Naive B cell (primary cell): ENCODE data around the gene TCF7L2. TPM values are rescaled to one million over a fixed set of nuclear protein-coding genes. Genes with fewer than 3 reads are reported as not detected.
A peak's percentile ranks its signal among the peaks of the same experiment; 100 is the strongest.

ENCODE experiments used
- ATAC-seq, 2 donors: fragments of 150-1000 bp; cut with Tn5 transposase; 2 replicates each; pipeline ENCODE4 v1.10.0; 2021; ENCODE audit warnings: low read depth in 2 of 2, mild to moderate bottlenecking in 2 of 2, moderate library complexity in 2 of 2
- DNase-seq: peaks from one replicate; pipeline ENCODE4 v3.0.0; 2022
- H3K27ac Mint-ChIP-seq, 6 donors: one replicate each; pipeline ENCODE4 v1.8.0; 2020 to 2022; ENCODE audit warnings: mild to moderate bottlenecking in 6 of 6, mixed read lengths in 6 of 6, moderate library complexity in 5 of 6, inconsistent platforms in 2 of 6
- H3K27me3 Mint-ChIP-seq, 3 donors: one replicate each; pipeline ENCODE4 v1.8.0; 2021 to 2022; ENCODE audit warnings: mixed read lengths in 3 of 3, mild to moderate bottlenecking in 1 of 3
- H3K36me3 Mint-ChIP-seq, 2 donors: one replicate each; pipeline ENCODE4 v1.8.0; 2020 to 2022; ENCODE audit warnings: mixed read lengths in 2 of 2, inconsistent platforms in 1 of 2, mild to moderate bottlenecking in 1 of 2
- H3K4me1 Mint-ChIP-seq, 3 donors: one replicate each; pipeline ENCODE4 v1.8.0; 2020 to 2022; ENCODE audit warnings: mixed read lengths in 3 of 3, inconsistent platforms in 1 of 3, mild to moderate bottlenecking in 1 of 3, moderate library complexity in 1 of 3
- H3K4me3 Mint-ChIP-seq, 8 donors: one replicate each; pipeline ENCODE4 v1.8.0; 2020 to 2022; ENCODE audit warnings: mild to moderate bottlenecking in 8 of 8, mixed read lengths in 8 of 8, moderate library complexity in 8 of 8, inconsistent platforms in 2 of 8
- H3K9me3 Mint-ChIP-seq, 7 donors: one replicate each; pipeline ENCODE4 v1.8.0; 2020 to 2022; ENCODE audit warnings: mixed read lengths in 7 of 7, mild to moderate bottlenecking in 5 of 7, inconsistent platforms in 2 of 7, moderate library complexity in 1 of 7
- polyA plus RNA-seq, 6 donors: library from polyadenylated mRNA; unstranded; fragments of 300-500 nt; fragmentation: Illumina TruSeq; gene quantifications; one replicate each; pipeline ENCODE4 v1.2.3, GENCODE V29; 2021; ENCODE audit warnings: low read depth in 6 of 6

Gene TCF7L2
- polyA plus RNA-seq, 6 donors from 2014 or later = 0.30 TPM; not detected in 5

- Mint-ChIP-seq H3K4me3 (no peak overlapping the region), H3K4me1 (no peaks in the 10 kb centered on the region), H3K27me3 (peaks cover 0 to 7% (median 3%) of the 10 kb centered on the region in 3 donors), H3K9me3 (peaks cover 0 to 2% (median 0%) of the 10 kb centered on the region in 7 donors), H3K36me3 (no peaks in the 10 kb centered on the region), H3K27ac (no peak overlapping the region)
- ATAC-seq = no peak
- DNase-seq = no peak
These were observed 185.0 kb downstream of the TCF7L2 start for GRCh38 chr10:113135025-113135424.

- no peaks in the 10 kb centered on the region for H3K36me3 Mint-ChIP-seq
- no peak overlapping the region for H3K4me3 Mint-ChIP-seq
- peaks cover 0 to 2% (median 0%) of the 10 kb centered on the region in 7 donors for H3K9me3 Mint-ChIP-seq
- H3K27ac Mint-ChIP-seq = peak overlapping the region in 1 of 6 donors; percentile 44
- no peaks in the 10 kb centered on the region for H3K4me1 Mint-ChIP-seq
- DNase-seq (no peak), ATAC-seq (no peak)
- H3K27me3 Mint-ChIP-seq = peaks cover 0 to 3% (median 0%) of the 10 kb centered on the region in 3 donors
These were observed 188.1 kb downstream of the TCF7L2 start for GRCh38 chr10:113137941-113138685.

- ATAC-seq = no peak
- H3K4me3 Mint-ChIP-seq = no peak overlapping the region
- H3K4me1 Mint-ChIP-seq = no peaks in the 10 kb centered on the region
- H3K36me3 Mint-ChIP-seq = no peaks in the 10 kb centered on the region
- H3K9me3 Mint-ChIP-seq = peaks cover 0 to 2% (median 0%) of the 10 kb centered on the region in 7 donors
- H3K27me3 Mint-ChIP-seq = peaks cover 0 to 3% (median 0%) of the 10 kb centered on the region in 3 donors
- peak overlapping the region in 1 of 6 donors; percentile 19 for H3K27ac Mint-ChIP-seq
- DNase-seq = no peak
These were observed 189.0 kb downstream of the TCF7L2 start for GRCh38 chr10:113138937-113139585.

DNA sequence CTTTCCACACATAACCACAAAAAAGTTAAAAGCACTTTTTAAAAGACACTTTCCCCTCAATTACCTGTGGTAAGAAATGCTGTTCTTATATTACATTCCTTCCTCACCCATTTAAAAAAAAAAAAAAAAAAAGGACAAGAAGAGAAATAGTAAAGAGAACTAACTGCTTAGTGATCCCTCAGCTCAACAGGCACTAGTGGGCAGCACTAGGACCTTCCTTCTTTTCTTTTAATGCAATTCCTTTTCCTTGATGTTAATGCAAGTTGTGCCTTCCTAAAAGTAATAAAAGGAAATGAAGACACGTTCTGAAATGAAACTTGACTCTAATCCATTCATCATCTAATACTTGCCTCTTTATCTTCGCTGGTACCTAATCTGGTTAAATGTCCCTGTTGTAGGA is 189.7 kb downstream of the TCF7L2 start:
- Mint-ChIP-seq H3K27ac (peak overlapping the region in 1 of 6 donors; percentile 44), H3K4me1 (no peaks in the 10 kb centered on the region)
- ATAC-seq = no peak

GRCh38 chr10:113140143-113141011 is 190.3 kb downstream of the TCF7L2 start:
- DNase-seq = no peak
- H3K9me3 Mint-ChIP-seq = peaks cover 0 to 2% (median 0%) of the 10 kb centered on the region in 7 donors
- ATAC-seq = no peak
- H3K4me3 Mint-ChIP-seq = no peak overlapping the region
- no peaks in the 10 kb centered on the region for H3K4me1 Mint-ChIP-seq
- no peaks in the 10 kb centered on the region for H3K36me3 Mint-ChIP-seq
- H3K27ac Mint-ChIP-seq = no peak overlapping the region
- H3K27me3 Mint-ChIP-seq = peaks cover 0 to 3% (median 0%) of the 10 kb centered on the region in 3 donors

More for the DNA sequence above, 189.7 kb downstream of the TCF7L2 start:
- Mint-ChIP-seq H3K4me3 (no peak overlapping the region), H3K9me3 (peaks cover 0 to 2% (median 0%) of the 10 kb centered on the region in 7 donors), H3K27me3 (peaks cover 0 to 3% (median 0%) of the 10 kb centered on the region in 3 donors), H3K36me3 (no peaks in the 10 kb centered on the region)
- no peak for DNase-seq

DNA sequence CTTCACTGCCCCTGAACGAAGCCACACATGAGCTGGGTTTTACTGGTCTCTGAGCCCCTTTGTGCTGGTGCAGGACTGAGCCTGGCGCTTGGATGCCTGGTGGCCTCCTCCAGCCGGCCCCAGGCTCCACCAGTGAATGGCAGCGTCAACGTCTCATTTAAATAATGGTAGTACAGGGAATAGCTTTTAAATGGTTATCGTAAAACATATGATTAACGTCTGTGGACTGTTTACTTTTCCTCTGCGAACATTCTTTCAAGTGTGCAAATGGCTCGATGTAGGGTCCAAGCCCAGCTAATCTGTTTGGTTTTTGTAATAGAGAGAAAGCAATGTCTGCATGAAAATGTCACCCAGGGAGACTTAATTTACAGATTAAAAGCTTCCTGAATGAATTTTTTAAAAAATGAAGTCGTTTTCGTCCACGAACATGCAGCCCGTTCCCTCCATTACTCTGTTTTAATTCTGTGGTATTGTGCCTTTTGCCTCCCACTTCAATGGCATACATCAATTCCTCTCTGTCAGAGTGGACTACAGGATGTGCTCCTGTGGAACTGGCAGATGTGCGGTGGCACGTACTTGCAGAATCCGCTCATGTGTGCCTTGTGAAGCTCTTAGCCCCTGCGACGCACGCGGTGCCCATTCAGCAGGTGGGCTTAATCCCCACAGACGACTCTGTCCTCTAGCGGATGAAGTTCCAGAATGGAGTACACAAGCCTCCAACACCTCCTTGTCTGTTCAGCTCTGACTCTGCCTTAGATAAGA is 192.7 kb downstream of the TCF7L2 start:
- Mint-ChIP-seq H3K9me3 (no peaks in the 10 kb centered on the region), H3K36me3 (no peaks in the 10 kb centered on the region), H3K4me1 (no peaks in the 10 kb centered on the region), H3K4me3 (no peak overlapping the region), H3K27me3 (no peaks in the 10 kb centered on the region), H3K27ac (no peak overlapping the region)
- DNase-seq = no peak
- no peak for ATAC-seq

DNA sequence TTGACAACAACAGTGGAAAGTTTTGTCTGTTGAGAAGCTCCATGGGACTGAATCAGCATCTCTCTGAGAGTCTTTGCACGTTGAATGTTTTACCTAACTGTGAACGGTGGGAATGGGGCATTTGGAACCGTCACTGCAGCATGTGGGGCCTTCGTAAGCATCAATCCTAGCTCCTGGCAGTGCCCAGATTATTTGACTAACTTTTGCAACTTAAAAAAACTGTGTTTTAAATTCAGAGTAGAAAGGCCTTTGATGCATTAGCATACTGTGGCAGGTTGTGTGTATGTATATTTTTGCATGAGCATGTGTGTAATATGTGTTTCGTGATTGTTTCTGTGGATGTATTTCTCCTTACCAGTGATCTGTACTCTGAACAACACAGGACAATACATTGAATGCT is 194.5 kb downstream of the TCF7L2 start:
- DNase-seq = no peak
- Mint-ChIP-seq H3K9me3 (no peaks in the 10 kb centered on the region), H3K4me3 (no peak overlapping the region), H3K4me1 (no peaks in the 10 kb centered on the region), H3K27ac (no peak overlapping the region), H3K27me3 (no peaks in the 10 kb centered on the region), H3K36me3 (no peaks in the 10 kb centered on the region)
- no peak for ATAC-seq

DNA sequence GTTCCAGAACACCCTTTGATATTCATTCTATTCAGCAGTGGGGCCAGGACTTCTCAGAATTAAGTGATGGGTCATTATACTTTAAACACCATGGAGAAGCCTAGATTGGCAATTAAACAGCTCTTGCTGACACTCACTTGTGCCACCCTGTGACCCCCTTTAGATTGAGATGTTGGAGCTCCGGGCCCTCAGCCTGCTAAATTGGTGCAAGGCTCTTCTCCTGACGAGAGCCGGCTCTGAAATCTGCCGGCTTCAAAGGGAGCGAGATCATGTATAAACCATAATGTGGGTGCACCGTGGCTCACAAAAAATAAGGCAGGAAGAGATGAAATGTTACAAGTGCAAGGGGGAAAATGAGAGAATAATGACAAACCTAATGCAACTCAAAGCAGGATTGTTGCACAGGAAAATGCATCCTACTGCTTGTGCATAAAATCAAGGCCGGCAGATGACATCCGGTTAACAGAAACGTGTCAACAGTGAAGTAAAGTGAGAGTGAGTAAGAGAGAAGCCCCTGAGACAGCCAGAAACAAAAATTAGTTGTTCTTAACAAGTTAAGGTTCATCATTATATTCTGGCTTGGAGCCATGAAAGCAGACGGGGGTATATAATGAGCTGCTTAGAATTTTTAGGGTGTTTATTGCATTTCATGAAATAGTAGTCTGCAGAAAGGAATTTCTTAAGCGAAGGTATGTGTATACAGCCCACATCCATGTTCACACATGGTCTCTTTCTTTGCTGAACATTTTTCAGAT is 198.2 kb downstream of the TCF7L2 start:
- H3K4me1 Mint-ChIP-seq = no peaks in the 10 kb centered on the region
- peaks cover 0 to 4% of the 10 kb centered on the region in 2 donors for H3K36me3 Mint-ChIP-seq
- DNase-seq (no peak), ATAC-seq (no peak)
- H3K27me3 Mint-ChIP-seq = no peaks in the 10 kb centered on the region
- H3K4me3 Mint-ChIP-seq = no peak overlapping the region
- no peak overlapping the region for H3K27ac Mint-ChIP-seq
- no peaks in the 10 kb centered on the region for H3K9me3 Mint-ChIP-seq

DNA sequence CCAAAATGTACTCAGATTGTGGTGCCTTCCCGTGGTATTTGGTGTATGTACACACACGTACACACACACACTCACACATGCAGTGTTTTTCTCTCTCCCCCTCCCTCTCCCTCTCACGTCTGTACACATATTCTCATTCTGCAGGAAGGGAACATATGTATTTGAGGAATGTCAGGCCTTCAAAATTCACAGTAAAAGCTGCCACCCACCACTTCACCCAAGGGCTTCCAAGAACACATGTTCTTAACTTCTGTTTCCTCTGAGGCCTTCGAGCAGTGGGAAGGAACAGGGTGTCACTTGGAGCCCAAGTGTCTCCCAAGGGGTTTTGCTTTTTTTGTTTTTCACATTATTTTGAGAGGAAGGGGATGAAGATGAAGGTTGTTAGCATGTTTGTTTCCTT is 198.9 kb downstream of the TCF7L2 start:
- ATAC-seq = no peak
- Mint-ChIP-seq H3K27ac (no peak overlapping the region), H3K27me3 (no peaks in the 10 kb centered on the region), H3K9me3 (no peaks in the 10 kb centered on the region), H3K4me1 (no peaks in the 10 kb centered on the region), H3K4me3 (no peak overlapping the region), H3K36me3 (peaks cover 0 to 6% of the 10 kb centered on the region in 2 donors)
- DNase-seq = no peak

GRCh38 chr10:113149626-113150025 is 199.6 kb downstream of the TCF7L2 start:
- H3K36me3 Mint-ChIP-seq = peaks cover 0 to 6% of the 10 kb centered on the region in 2 donors
- H3K27me3 Mint-ChIP-seq = no peaks in the 10 kb centered on the region
- ATAC-seq (no peak), DNase-seq (no peak)
- no peaks in the 10 kb centered on the region for H3K9me3 Mint-ChIP-seq
- no peaks in the 10 kb centered on the region for H3K4me1 Mint-ChIP-seq
- no peak overlapping the region for H3K27ac Mint-ChIP-seq
- H3K4me3 Mint-ChIP-seq = no peak overlapping the region

- no peaks in the 10 kb centered on the region for H3K9me3 Mint-ChIP-seq
- H3K36me3 Mint-ChIP-seq = peaks cover 0 to 6% of the 10 kb centered on the region in 2 donors
- DNase-seq = no peak
- no peak overlapping the region for H3K27ac Mint-ChIP-seq
- no peaks in the 10 kb centered on the region for H3K4me1 Mint-ChIP-seq
- ATAC-seq = no peak
- no peak overlapping the region for H3K4me3 Mint-ChIP-seq
- H3K27me3 Mint-ChIP-seq = no peaks in the 10 kb centered on the region
These were observed 201.2 kb downstream of the TCF7L2 start for GRCh38 chr10:113151190-113151666.

GRCh38 chr10:113153493-113154102 is 203.6 kb downstream of the TCF7L2 start:
- Mint-ChIP-seq H3K36me3 (peaks cover 0 to 6% of the 10 kb centered on the region in 2 donors), H3K4me3 (no peak overlapping the region), H3K27ac (no peak overlapping the region), H3K27me3 (no peaks in the 10 kb centered on the region), H3K4me1 (no peaks in the 10 kb centered on the region), H3K9me3 (no peaks in the 10 kb centered on the region)
- ATAC-seq = no peak
- DNase-seq = no peak
